Measurements from ENCODE around the gene OOSP3.
"Not testable (repeated sequence)": the region's sequence is repeated elsewhere in the genome, so short reads cannot be mapped to it uniquely, and the experiment has no call there.

Gene OOSP3

DNA sequence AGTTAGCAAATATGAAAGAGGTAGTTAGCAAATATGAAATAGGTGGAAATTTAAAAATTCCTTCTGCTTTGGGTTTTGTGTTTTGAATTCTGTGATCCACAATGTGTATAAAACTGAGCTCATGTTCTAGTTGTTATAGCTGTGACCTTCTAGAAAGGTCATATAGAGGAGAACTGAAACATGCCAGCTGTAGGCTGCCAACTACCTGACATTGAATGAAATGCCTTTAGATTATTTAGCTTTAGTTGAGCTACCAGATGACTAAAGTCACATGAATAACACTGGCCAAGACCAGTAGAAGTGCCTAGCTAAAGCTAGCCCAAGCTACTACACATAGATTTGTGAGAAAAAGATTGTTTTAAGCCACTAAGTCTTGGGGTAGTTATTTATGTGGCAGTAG lies 6.5 kb upstream of the OOSP3 start:
- H3K27ac ChIP-seq (ENCODE audit: insufficient read depth in 1 of 2, low read depth in 1 of 2, low read length in 2 of 2, poor library complexity in 1 of 2, severe bottlenecking in 2 of 2) = no peak overlapping the region
- ChIA-PET CTCF (interaction anchor here (0.7 to 1.0 kb wide), 2 partner anchors 11 to 22 kb away, joined by 3 read pairs; no protein-coding TSS in a partner anchor), POLR2A (no interaction called here)

DNA sequence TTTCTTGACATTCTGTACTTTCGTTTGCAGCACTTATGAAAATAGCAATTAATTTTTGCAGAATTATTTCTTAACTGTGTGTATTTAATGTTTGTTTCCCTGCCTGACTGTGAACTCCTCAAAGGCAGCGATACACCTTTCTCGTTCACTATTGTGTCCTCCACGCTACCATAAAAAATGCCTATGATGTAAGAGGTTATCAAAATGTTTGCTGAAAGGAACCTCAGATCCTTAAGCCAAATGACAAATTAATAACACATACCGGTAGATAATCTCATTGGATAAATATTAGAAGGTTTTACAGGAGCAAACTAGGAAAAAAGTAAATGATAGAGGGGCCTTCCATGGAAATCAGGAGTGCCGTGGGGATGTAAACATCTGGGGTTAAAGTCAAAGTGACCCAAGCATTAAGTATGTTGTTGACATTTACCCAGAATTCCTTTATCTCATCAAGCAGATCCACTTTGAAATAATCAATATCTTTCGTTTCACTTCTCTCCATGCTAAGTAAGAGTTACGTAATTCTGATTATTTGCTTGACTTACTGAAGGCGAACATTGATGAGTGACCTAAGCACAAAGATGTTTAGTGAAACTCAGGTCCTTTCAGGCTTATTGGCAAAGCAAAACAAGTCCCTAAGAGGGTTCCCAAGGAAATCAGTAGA lies 2.6 kb upstream of the OOSP3 start:
- DNase-seq = no peak
- Histone ChIP-seq H3K27me3 (replicated peaks in 2 of 5; ENCODE audit: control insufficient read depth in 4 of 5, insufficient read depth in 5 of 5, low read length in 4 of 5) (no peaks in the 10 kb centered on the region), H3K4me1 (ENCODE audit: control extremely low read depth in 1 of 4, control insufficient read depth in 4 of 4, insufficient read depth in 4 of 4, low read length in 3 of 4) (no peaks in the 10 kb centered on the region), H3K9me3 (ENCODE audit: control extremely low read depth in 1 of 5, control insufficient read depth in 4 of 5, insufficient read depth in 2 of 5, low read depth in 1 of 5, low read length in 4 of 5) (peaks cover 0 to 3% (median 0%) of the 10 kb centered on the region in 5 experiments), H3K4me3 (ENCODE audit: control insufficient read depth in 1 of 7, extremely low read depth in 1 of 7, insufficient read depth in 4 of 7, low read depth in 2 of 7, low read length in 6 of 7) (no peak overlapping the region), H3K36me3 (ENCODE audit: control insufficient read depth in 4 of 4, insufficient read depth in 4 of 4, low read length in 3 of 4) (no peaks in the 10 kb centered on the region), H3K27ac (ENCODE audit: insufficient read depth in 1 of 2, low read depth in 1 of 2, low read length in 2 of 2, poor library complexity in 1 of 2, severe bottlenecking in 2 of 2) (no peak overlapping the region)
- 93% methylated on average over 2 of the region's 9 CpGs for WGBS (ENCODE audit: insufficient coverage)
- ChIA-PET POLR2A (interaction anchor here (0.5 kb wide), 1 partner anchor 314 kb away, joined by 3 read pairs; no protein-coding TSS in a partner anchor), CTCF (no interaction called here)

More for the DNA sequence above, 6.5 kb upstream of the OOSP3 start:
- Histone ChIP-seq H3K4me1 (ENCODE audit: control extremely low read depth in 1 of 4, control insufficient read depth in 4 of 4, insufficient read depth in 4 of 4, low read length in 3 of 4) (no peaks in the 10 kb centered on the region), H3K27me3 (replicated peaks in 2 of 5; ENCODE audit: control insufficient read depth in 4 of 5, insufficient read depth in 5 of 5, low read length in 4 of 5) (no peaks in the 10 kb centered on the region), H3K4me3 (ENCODE audit: control insufficient read depth in 1 of 7, extremely low read depth in 1 of 7, insufficient read depth in 4 of 7, low read depth in 2 of 7, low read length in 6 of 7) (no peak overlapping the region), H3K9me3 (ENCODE audit: control extremely low read depth in 1 of 5, control insufficient read depth in 4 of 5, insufficient read depth in 2 of 5, low read depth in 1 of 5, low read length in 4 of 5) (peaks cover 0 to 6% (median 3%) of the 10 kb centered on the region in 5 experiments), H3K36me3 (ENCODE audit: control insufficient read depth in 4 of 4, insufficient read depth in 4 of 4, low read length in 3 of 4) (no peaks in the 10 kb centered on the region)
- DNase-seq = no peak

DNA sequence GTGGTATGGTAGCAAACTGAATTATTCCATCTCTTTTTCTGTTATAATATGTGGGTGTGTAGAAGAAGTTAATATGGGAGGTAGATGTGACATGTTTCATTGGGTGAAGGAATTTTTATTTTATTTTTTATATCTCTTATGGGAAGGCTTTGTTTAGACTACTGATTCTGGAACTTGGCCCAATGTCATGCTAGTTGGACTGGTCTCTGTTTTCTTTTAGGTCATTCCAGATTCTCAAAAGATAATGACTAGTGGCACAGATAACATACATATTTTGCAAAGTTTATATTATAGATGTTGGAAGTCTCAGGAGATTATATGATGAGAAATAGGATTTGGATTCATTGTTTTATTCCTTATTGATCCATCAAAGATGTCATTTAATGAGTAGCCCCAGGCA lies 1.3 kb upstream of the OOSP3 start:
- no peak for DNase-seq
- H3K4me3 ChIP-seq (ENCODE audit: control insufficient read depth in 1 of 7, extremely low read depth in 1 of 7, insufficient read depth in 4 of 7, low read depth in 2 of 7, low read length in 6 of 7) = no peak overlapping the region
- H3K9me3 ChIP-seq (ENCODE audit: control extremely low read depth in 1 of 5, control insufficient read depth in 4 of 5, insufficient read depth in 2 of 5, low read depth in 1 of 5, low read length in 4 of 5) = no peaks in the 10 kb centered on the region
- ChIA-PET POLR2A (no interaction called here), CTCF (no interaction called here)
- no peak overlapping the region for H3K27ac ChIP-seq (ENCODE audit: insufficient read depth in 1 of 2, low read depth in 1 of 2, low read length in 2 of 2, poor library complexity in 1 of 2, severe bottlenecking in 2 of 2)
- no peaks in the 10 kb centered on the region for H3K36me3 ChIP-seq (ENCODE audit: control insufficient read depth in 4 of 4, insufficient read depth in 4 of 4, low read length in 3 of 4)
- H3K4me1 ChIP-seq (ENCODE audit: control extremely low read depth in 1 of 4, control insufficient read depth in 4 of 4, insufficient read depth in 4 of 4, low read length in 3 of 4) = no peaks in the 10 kb centered on the region
- no peaks in the 10 kb centered on the region for H3K27me3 ChIP-seq (replicated peaks in 2 of 5; ENCODE audit: control insufficient read depth in 4 of 5, insufficient read depth in 5 of 5, low read length in 4 of 5)

DNA sequence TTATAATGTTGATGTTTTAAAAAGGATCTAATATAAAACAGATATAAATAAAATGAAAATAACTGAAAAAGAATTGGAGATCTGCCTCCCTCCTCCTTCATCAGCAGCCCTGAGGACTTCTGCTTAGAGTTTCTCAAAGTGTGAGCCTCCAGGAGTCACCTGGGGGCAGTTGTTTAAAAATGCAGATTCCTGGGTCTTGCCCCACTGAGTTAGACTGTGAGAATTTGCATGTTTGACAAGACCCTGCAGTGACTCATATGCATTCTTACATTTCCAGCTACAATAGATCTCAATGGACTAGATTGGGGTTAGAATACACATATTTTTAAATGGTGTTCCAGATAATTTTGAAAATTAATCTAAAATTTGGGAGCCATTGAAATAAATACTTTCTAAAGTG lies 798 bp upstream of the OOSP3 start:
- no peaks in the 10 kb centered on the region for H3K27me3 ChIP-seq (replicated peaks in 2 of 5; ENCODE audit: control insufficient read depth in 4 of 5, insufficient read depth in 5 of 5, low read length in 4 of 5)
- H3K36me3 ChIP-seq (ENCODE audit: control insufficient read depth in 4 of 4, insufficient read depth in 4 of 4, low read length in 3 of 4) = no peaks in the 10 kb centered on the region
- no peak overlapping the region for H3K27ac ChIP-seq (ENCODE audit: insufficient read depth in 1 of 2, low read depth in 1 of 2, low read length in 2 of 2, poor library complexity in 1 of 2, severe bottlenecking in 2 of 2)
- POLR2A ChIA-PET = no interaction called here
- H3K4me3 ChIP-seq (ENCODE audit: control insufficient read depth in 1 of 7, extremely low read depth in 1 of 7, insufficient read depth in 4 of 7, low read depth in 2 of 7, low read length in 6 of 7) = no peak overlapping the region
- no peak for DNase-seq
- no peaks in the 10 kb centered on the region for H3K4me1 ChIP-seq (ENCODE audit: control extremely low read depth in 1 of 4, control insufficient read depth in 4 of 4, insufficient read depth in 4 of 4, low read length in 3 of 4)
- CTCF ChIA-PET = no interaction called here
- no peaks in the 10 kb centered on the region for H3K9me3 ChIP-seq (ENCODE audit: control extremely low read depth in 1 of 5, control insufficient read depth in 4 of 5, insufficient read depth in 2 of 5, low read depth in 1 of 5, low read length in 4 of 5)

DNA sequence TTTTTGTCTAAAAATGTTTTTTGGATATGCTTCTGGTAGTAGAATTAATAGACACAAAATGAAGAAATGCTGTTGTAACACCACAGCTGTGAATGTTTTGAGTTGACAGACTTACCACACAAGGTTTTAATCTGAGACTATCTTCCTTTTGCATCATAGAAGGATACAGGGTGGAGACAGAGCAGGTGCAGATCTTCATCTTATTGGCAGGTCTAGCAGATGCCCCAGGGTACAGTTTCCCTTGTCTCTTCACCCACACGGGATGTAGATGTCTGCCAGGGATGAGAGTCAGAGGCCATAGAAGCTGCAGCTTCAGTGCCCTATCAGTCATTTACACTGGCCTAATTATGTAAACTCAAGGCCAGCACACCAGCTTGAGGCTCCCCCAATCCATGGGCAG lies 985 bp downstream of the OOSP3 start:
- Histone ChIP-seq H3K36me3 (ENCODE audit: control insufficient read depth in 4 of 4, insufficient read depth in 4 of 4, low read length in 3 of 4) (no peaks in the 10 kb centered on the region), H3K27ac (ENCODE audit: insufficient read depth in 1 of 2, low read depth in 1 of 2, low read length in 2 of 2, poor library complexity in 1 of 2, severe bottlenecking in 2 of 2) (no peak overlapping the region), H3K4me1 (ENCODE audit: control extremely low read depth in 1 of 4, control insufficient read depth in 4 of 4, insufficient read depth in 4 of 4, low read length in 3 of 4) (no peaks in the 10 kb centered on the region), H3K4me3 (ENCODE audit: control insufficient read depth in 1 of 7, extremely low read depth in 1 of 7, insufficient read depth in 4 of 7, low read depth in 2 of 7, low read length in 6 of 7) (no peak overlapping the region), H3K27me3 (replicated peaks in 2 of 5; ENCODE audit: control insufficient read depth in 4 of 5, insufficient read depth in 5 of 5, low read length in 4 of 5) (no peaks in the 10 kb centered on the region), H3K9me3 (ENCODE audit: control extremely low read depth in 1 of 5, control insufficient read depth in 4 of 5, insufficient read depth in 2 of 5, low read depth in 1 of 5, low read length in 4 of 5) (no peaks in the 10 kb centered on the region)
- WGBS (ENCODE audit: insufficient coverage) = 88% methylated on average over 1 of the region's 1 CpG
- no peak for DNase-seq
- POLR2A ChIA-PET = no interaction called here
- CTCF ChIA-PET = no interaction called here

DNA sequence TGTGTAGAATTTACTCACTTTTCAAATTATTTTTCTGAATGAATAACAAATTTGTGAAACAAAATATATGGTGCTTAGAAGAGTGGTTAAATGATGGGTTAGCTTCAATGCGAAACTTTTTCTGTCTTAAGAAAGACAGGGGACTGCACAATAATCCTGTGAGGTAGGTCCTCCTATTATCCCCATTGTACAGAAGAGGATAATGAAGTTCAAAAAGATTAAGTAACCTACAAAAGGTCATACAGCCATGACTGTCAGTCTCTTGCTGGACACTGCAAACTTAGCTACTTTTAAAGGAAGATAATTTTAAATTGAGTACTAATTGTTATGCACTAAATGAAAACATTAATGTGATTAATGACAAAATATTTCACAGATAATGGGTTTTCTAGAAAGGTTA lies 5.0 kb downstream of the OOSP3 start:
- H3K27ac ChIP-seq (ENCODE audit: insufficient read depth in 1 of 2, low read depth in 1 of 2, low read length in 2 of 2, poor library complexity in 1 of 2, severe bottlenecking in 2 of 2) = no peak overlapping the region
- CTCF ChIA-PET = no interaction called here
- no peaks in the 10 kb centered on the region for H3K36me3 ChIP-seq (ENCODE audit: control insufficient read depth in 4 of 4, insufficient read depth in 4 of 4, low read length in 3 of 4)
- H3K4me1 ChIP-seq (ENCODE audit: control extremely low read depth in 1 of 4, control insufficient read depth in 4 of 4, insufficient read depth in 4 of 4, low read length in 3 of 4) = no peaks in the 10 kb centered on the region
- DNase-seq = no peak
- H3K4me3 ChIP-seq (ENCODE audit: control insufficient read depth in 1 of 7, extremely low read depth in 1 of 7, insufficient read depth in 4 of 7, low read depth in 2 of 7, low read length in 6 of 7) = no peak overlapping the region
- peaks cover 0 to 9% (median 0%) of the 10 kb centered on the region in 5 experiments for H3K9me3 ChIP-seq (ENCODE audit: control extremely low read depth in 1 of 5, control insufficient read depth in 4 of 5, insufficient read depth in 2 of 5, low read depth in 1 of 5, low read length in 4 of 5)
- POLR2A ChIA-PET = no interaction called here
- WGBS (ENCODE audit: insufficient coverage) = 100% methylated on average over 1 of the region's 1 CpG
- H3K27me3 ChIP-seq (replicated peaks in 2 of 5; ENCODE audit: control insufficient read depth in 4 of 5, insufficient read depth in 5 of 5, low read length in 4 of 5) = no peaks in the 10 kb centered on the region

DNA sequence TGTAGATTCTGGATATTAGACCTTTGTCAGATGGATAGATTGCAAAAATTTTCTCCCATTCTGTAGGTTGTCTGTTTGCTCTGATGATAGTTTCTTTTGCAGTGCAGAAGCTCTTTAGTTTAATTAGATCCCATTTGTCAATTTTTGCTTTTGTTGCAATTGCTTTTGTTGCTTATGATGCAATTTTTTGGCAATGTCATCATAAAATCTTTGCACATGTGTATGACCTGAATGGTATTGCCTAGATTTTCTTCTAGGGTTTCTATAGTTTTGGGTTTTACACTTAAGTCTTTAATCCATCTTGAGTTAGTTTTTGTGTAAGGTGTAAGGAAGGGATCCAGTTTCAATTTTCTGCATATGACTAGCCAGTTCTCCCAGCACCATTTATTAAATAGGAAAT lies 8.6 kb downstream of the OOSP3 start:
- CTCF ChIA-PET, DNase-seq: not testable (repeated sequence)

More for the DNA sequence above, 8.6 kb downstream of the OOSP3 start:
- H3K27ac ChIP-seq (ENCODE audit: insufficient read depth in 1 of 2, low read depth in 1 of 2, low read length in 2 of 2, poor library complexity in 1 of 2, severe bottlenecking in 2 of 2); H3K27me3 ChIP-seq (replicated peaks in 2 of 5; ENCODE audit: control insufficient read depth in 4 of 5, insufficient read depth in 5 of 5, low read length in 4 of 5); H3K4me1 ChIP-seq (ENCODE audit: control extremely low read depth in 1 of 4, control insufficient read depth in 4 of 4, insufficient read depth in 4 of 4, low read length in 3 of 4); POLR2A ChIA-PET; H3K4me3 ChIP-seq (ENCODE audit: control insufficient read depth in 1 of 7, extremely low read depth in 1 of 7, insufficient read depth in 4 of 7, low read depth in 2 of 7, low read length in 6 of 7); H3K36me3 ChIP-seq (ENCODE audit: control insufficient read depth in 4 of 4, insufficient read depth in 4 of 4, low read length in 3 of 4): not testable (repeated sequence)
- H3K9me3 ChIP-seq (ENCODE audit: control extremely low read depth in 1 of 5, control insufficient read depth in 4 of 5, insufficient read depth in 2 of 5, low read depth in 1 of 5, low read length in 4 of 5) = peaks cover 0 to 15% (median 0%) of the 10 kb centered on the region in 5 experiments

Data from common myeloid progenitor, CD34-positive (primary cell).